ENCODE data around the gene SP100.
"Not testable (repeated sequence)": the region's sequence is repeated elsewhere in the genome, so short reads cannot be mapped to it uniquely, and the experiment has no call there.

SP100 gene

GRCh38 chr2:230471074-230471473 is 55.1 kb downstream of the SP100 start:
- peak; percentile 77 for ATAC-seq
- Mint-ChIP-seq H3K27ac (peak overlapping the region; percentile 89), H3K4me1 (peaks cover 36% of the 10 kb centered on the region), H3K4me3 (peak overlapping the region; percentile 1), H3K9me3 (peaks cover 18% of the 10 kb centered on the region), H3K36me3 (peaks cover 93% of the 10 kb centered on the region), H3K27me3 (no peaks in the 10 kb centered on the region)

- no peaks in the 10 kb centered on the region for H3K27me3 Mint-ChIP-seq
- H3K27ac Mint-ChIP-seq, result peak overlapping the region; percentile 89
- peak overlapping the region; percentile 33 for H3K4me3 Mint-ChIP-seq
- peak; percentile 86 for ATAC-seq
- H3K4me1 Mint-ChIP-seq, result peaks cover 36% of the 10 kb centered on the region
- peaks cover 18% of the 10 kb centered on the region for H3K9me3 Mint-ChIP-seq
- peaks cover 87% of the 10 kb centered on the region for H3K36me3 Mint-ChIP-seq
Observed at GRCh38 chr2:230472621-230473018, 56.6 kb downstream of the SP100 start.

GRCh38 chr2:230473378-230473777 is 57.4 kb downstream of the SP100 start:
- Mint-ChIP-seq H3K4me3 (no peak overlapping the region), H3K27ac (peak overlapping the region; percentile 89), H3K9me3 (peaks cover 18% of the 10 kb centered on the region), H3K27me3 (no peaks in the 10 kb centered on the region), H3K4me1 (peaks cover 36% of the 10 kb centered on the region), H3K36me3 (peaks cover 82% of the 10 kb centered on the region)
- no peak for ATAC-seq

- peaks cover 83% of the 10 kb centered on the region for H3K36me3 Mint-ChIP-seq
- no peak for ATAC-seq
- H3K27ac Mint-ChIP-seq, result peak overlapping the region; percentile 14
- no peak overlapping the region for H3K4me3 Mint-ChIP-seq
- H3K27me3 Mint-ChIP-seq, result no peaks in the 10 kb centered on the region
- peaks cover 18% of the 10 kb centered on the region for H3K9me3 Mint-ChIP-seq
- H3K4me1 Mint-ChIP-seq, result peaks cover 36% of the 10 kb centered on the region
Observed at GRCh38 chr2:230475143-230475542, 59.1 kb downstream of the SP100 start.

DNA sequence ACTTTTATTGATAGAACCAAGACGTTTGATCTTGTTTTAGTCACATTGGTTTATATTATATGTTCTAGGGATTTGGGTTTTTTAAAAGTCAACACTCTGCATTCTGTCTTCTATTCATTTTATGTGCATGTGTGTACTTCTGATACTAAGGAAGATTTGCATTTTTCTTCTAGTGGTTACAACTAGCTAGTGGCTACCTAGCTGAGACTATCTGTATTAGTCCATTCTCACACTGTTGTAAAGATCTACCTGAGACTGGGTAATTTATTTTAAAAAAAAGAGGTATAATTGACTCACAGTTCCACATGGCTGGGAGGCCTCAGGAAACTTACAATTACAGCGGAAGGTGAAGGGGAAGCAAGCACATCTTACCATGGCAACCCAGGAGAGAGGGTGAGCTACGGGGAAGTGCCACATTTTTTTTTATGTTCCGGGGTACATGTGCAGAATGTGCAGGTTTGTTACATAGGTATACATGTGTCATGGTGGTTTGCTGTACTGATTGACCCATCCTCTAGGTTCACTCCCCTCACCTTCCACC is 69.9 kb downstream of the SP100 start:
- ATAC-seq, result peak; percentile 64
- Mint-ChIP-seq H3K36me3 (peaks cover 96% of the 10 kb centered on the region), H3K4me3 (no peak overlapping the region), H3K27ac (peak overlapping the region; percentile 65), H3K4me1 (peaks cover 60% of the 10 kb centered on the region), H3K27me3 (no peaks in the 10 kb centered on the region), H3K9me3 (peaks cover 13% of the 10 kb centered on the region)

- H3K27me3 Mint-ChIP-seq, ATAC-seq, H3K4me3 Mint-ChIP-seq: not testable (repeated sequence)
- H3K36me3 Mint-ChIP-seq, result peaks cover 96% of the 10 kb centered on the region
- H3K27ac Mint-ChIP-seq, result peak overlapping the region; percentile 60
- H3K9me3 Mint-ChIP-seq, result peaks cover 12% of the 10 kb centered on the region
- peaks cover 72% of the 10 kb centered on the region for H3K4me1 Mint-ChIP-seq
Observed at GRCh38 chr2:230491219-230491618, 75.2 kb downstream of the SP100 start.

GRCh38 chr2:230492107-230492506 is 76.1 kb downstream of the SP100 start:
- peaks cover 96% of the 10 kb centered on the region for H3K36me3 Mint-ChIP-seq
- ATAC-seq, result no peak
- peaks cover 72% of the 10 kb centered on the region for H3K4me1 Mint-ChIP-seq
- peak overlapping the region; percentile 57 for H3K27ac Mint-ChIP-seq
- H3K27me3 Mint-ChIP-seq, result no peaks in the 10 kb centered on the region
- peaks cover 11% of the 10 kb centered on the region for H3K9me3 Mint-ChIP-seq
- no peak overlapping the region for H3K4me3 Mint-ChIP-seq

- no peak for ATAC-seq
- Mint-ChIP-seq H3K9me3 (peaks cover 6% of the 10 kb centered on the region), H3K36me3 (peaks cover 85% of the 10 kb centered on the region), H3K27ac (peak overlapping the region; percentile 97), H3K27me3 (no peaks in the 10 kb centered on the region), H3K4me1 (peaks cover 65% of the 10 kb centered on the region), H3K4me3 (no peak overlapping the region)
Observed at GRCh38 chr2:230494980-230495379, 79.0 kb downstream of the SP100 start.

DNA sequence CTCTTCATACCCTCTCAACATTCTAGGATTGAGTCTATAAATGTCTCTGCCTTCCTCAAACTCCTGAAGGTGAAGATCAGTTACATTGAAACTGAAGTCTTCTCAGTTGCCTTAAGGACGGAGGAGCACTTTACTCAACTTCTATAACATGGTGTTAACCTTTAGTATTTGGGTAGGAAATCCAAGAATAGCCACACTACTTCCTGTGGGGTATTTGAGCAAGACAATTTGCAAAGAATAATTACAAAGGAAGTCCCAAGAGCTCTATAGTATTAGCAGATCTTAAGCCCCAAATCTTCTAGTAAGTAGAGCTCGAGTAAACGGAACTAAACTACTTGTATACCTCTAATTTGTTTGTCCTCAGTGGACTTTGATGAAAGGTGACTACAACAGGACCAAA is 80.9 kb downstream of the SP100 start:
- ATAC-seq, result peak; percentile 88
- Mint-ChIP-seq H3K4me1 (peaks cover 51% of the 10 kb centered on the region), H3K9me3 (peaks cover 3% of the 10 kb centered on the region), H3K4me3 (peak overlapping the region; percentile 55), H3K36me3 (peaks cover 83% of the 10 kb centered on the region), H3K27ac (peak overlapping the region; percentile 97), H3K27me3 (no peaks in the 10 kb centered on the region)

- H3K4me1 Mint-ChIP-seq, result peaks cover 41% of the 10 kb centered on the region
- no peaks in the 10 kb centered on the region for H3K27me3 Mint-ChIP-seq
- H3K27ac Mint-ChIP-seq, result peak overlapping the region; percentile 54
- peaks cover 3% of the 10 kb centered on the region for H3K9me3 Mint-ChIP-seq
- peaks cover 83% of the 10 kb centered on the region for H3K36me3 Mint-ChIP-seq
- no peak for ATAC-seq
- no peak overlapping the region for H3K4me3 Mint-ChIP-seq
Observed at GRCh38 chr2:230498506-230499107, 82.6 kb downstream of the SP100 start.

DNA sequence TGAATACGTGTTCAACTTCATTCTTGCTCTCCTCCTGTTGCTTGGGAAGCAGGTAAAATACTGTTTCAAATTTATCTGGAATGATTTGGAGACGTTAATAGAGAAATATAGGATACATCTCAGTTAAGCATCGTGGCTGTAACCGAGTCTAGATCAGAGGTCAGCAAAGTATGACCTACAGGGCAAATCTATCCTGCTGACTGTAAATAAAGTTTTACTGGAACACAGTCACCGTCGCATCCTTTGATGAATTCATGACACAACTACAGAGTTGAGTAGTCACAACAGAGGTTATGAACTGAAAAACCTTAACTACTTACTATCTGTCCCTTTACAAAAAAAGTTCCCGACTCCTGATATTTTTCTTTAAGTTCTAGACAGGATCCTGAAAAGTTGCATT is 86.6 kb downstream of the SP100 start:
- peaks cover 24% of the 10 kb centered on the region for H3K4me1 Mint-ChIP-seq
- no peak overlapping the region for H3K27ac Mint-ChIP-seq
- no peaks in the 10 kb centered on the region for H3K27me3 Mint-ChIP-seq
- no peak for ATAC-seq
- H3K9me3 Mint-ChIP-seq, result no peaks in the 10 kb centered on the region
- H3K36me3 Mint-ChIP-seq, result peaks cover 72% of the 10 kb centered on the region
- H3K4me3 Mint-ChIP-seq, result no peak overlapping the region

DNA sequence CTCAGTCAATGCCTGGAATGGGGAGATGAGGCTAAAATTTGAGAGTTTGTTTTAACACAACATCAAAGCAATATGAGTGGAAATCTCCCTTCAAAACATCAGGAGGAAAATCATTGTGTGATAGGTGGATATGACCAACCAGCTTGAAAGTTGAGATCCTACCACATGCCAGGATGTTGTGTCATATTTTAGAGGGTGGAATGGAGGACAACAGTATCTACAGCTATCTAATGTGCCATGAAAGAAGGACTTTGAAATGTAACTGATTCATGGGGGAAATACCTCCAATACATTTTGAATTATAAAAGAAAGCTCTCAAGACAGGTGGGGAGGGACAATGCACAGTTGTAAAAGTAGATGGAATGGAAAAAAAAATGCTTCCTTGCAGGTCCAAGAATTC is 87.8 kb downstream of the SP100 start:
- H3K4me1 Mint-ChIP-seq, result peaks cover 20% of the 10 kb centered on the region
- H3K27me3 Mint-ChIP-seq, result no peaks in the 10 kb centered on the region
- H3K27ac Mint-ChIP-seq, result peak overlapping the region; percentile 48
- ATAC-seq, result no peak
- H3K9me3 Mint-ChIP-seq, result no peaks in the 10 kb centered on the region
- H3K36me3 Mint-ChIP-seq, result peaks cover 78% of the 10 kb centered on the region
- H3K4me3 Mint-ChIP-seq, result no peak overlapping the region

- Mint-ChIP-seq H3K27ac (no peak overlapping the region), H3K27me3 (no peaks in the 10 kb centered on the region), H3K9me3 (no peaks in the 10 kb centered on the region), H3K4me1 (peaks cover 17% of the 10 kb centered on the region), H3K36me3 (peaks cover 77% of the 10 kb centered on the region), H3K4me3 (no peak overlapping the region)
- ATAC-seq, result peak; percentile 47
Observed at GRCh38 chr2:230505162-230505561, 89.2 kb downstream of the SP100 start.

- no peaks in the 10 kb centered on the region for H3K9me3 Mint-ChIP-seq
- ATAC-seq, result no peak
- no peak overlapping the region for H3K27ac Mint-ChIP-seq
- no peaks in the 10 kb centered on the region for H3K27me3 Mint-ChIP-seq
- no peaks in the 10 kb centered on the region for H3K4me1 Mint-ChIP-seq
- H3K36me3 Mint-ChIP-seq, result peaks cover 57% of the 10 kb centered on the region
- H3K4me3 Mint-ChIP-seq, result no peak overlapping the region
Observed at GRCh38 chr2:230512955-230513748, 97.2 kb downstream of the SP100 start.

- Mint-ChIP-seq H3K9me3 (peaks cover 12% of the 10 kb centered on the region), H3K27me3 (no peaks in the 10 kb centered on the region), H3K4me3 (no peak overlapping the region), H3K4me1 (peaks cover 6% of the 10 kb centered on the region), H3K27ac (no peak overlapping the region), H3K36me3 (peaks cover 48% of the 10 kb centered on the region)
- ATAC-seq, result no peak
Observed at GRCh38 chr2:230520061-230520874, 104.3 kb downstream of the SP100 start.
